ENCODE measurements around the gene FARS2. TPM values are rescaled to one million over a fixed set of nuclear protein-coding genes. Genes with fewer than 3 reads are reported as not detected.

FARS2 gene
- polyA plus RNA-seq, 1 of the 3 experiments (the other 2 are of a cell fraction): 12.5 TPM

GRCh38 chr6:5597413-5597812 is 336.1 kb downstream of the FARS2 start:
- Histone ChIP-seq H2AFZ (ENCODE audit: low read depth) (no peak overlapping the region), H3K4me3 (ENCODE audit: low read depth in 2 of 2, low read length in 1 of 2) (no peak overlapping the region), H3K9me2 (no peaks in the 10 kb centered on the region), H3F3A (replicated peaks; ENCODE audit: insufficient read depth) (no peaks in the 10 kb centered on the region), H3K9ac (no peak overlapping the region), H3K9me3 (no peaks in the 10 kb centered on the region), H3K79me2 (ENCODE audit: insufficient read depth) (no peaks in the 10 kb centered on the region), H3K36me3 (replicated peaks in 1 of 2; ENCODE audit: control insufficient read depth in 1 of 2, insufficient read depth in 2 of 2, low read length in 1 of 2) (no peaks in the 10 kb centered on the region), H3K27me3 (ENCODE audit: insufficient read depth) (no peaks in the 10 kb centered on the region), H3K4me2 (no peak overlapping the region), H3K4me1 (ENCODE audit: control insufficient read depth in 1 of 2, insufficient read depth in 2 of 2, low read depth in 1 of 2, low read length in 1 of 2) (peaks cover 0 to 6% of the 10 kb centered on the region in 2 experiments; a peak in 2 of 4 replicates), H4K20me1 (ENCODE audit: insufficient read depth) (no peaks in the 10 kb centered on the region), H3K27ac (ENCODE audit: low read depth in 2 of 2, low read length in 1 of 2) (no peak overlapping the region)
- no peak for DNase-seq
- TF ChIP-seq, protein P1, sequence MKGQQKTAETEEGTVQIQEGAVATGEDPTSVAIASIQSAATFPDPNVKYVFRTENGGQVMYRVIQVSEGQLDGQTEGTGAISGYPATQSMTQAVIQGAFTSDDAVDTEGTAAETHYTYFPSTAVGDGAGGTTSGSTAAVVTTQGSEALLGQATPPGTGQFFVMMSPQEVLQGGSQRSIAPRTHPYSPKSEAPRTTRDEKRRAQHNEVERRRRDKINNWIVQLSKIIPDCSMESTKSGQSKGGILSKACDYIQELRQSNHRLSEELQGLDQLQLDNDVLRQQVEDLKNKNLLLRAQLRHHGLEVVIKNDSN (IDR thresholded peaks at IDR 0.05; ENCODE audit: borderline replicate concordance, low read depth): no peak
- TF ChIP-seq SMC3 (IDR thresholded peaks at IDR 0.05; ENCODE audit: low read depth, low read length): no peak
- TF ChIP-seq, protein P2, sequence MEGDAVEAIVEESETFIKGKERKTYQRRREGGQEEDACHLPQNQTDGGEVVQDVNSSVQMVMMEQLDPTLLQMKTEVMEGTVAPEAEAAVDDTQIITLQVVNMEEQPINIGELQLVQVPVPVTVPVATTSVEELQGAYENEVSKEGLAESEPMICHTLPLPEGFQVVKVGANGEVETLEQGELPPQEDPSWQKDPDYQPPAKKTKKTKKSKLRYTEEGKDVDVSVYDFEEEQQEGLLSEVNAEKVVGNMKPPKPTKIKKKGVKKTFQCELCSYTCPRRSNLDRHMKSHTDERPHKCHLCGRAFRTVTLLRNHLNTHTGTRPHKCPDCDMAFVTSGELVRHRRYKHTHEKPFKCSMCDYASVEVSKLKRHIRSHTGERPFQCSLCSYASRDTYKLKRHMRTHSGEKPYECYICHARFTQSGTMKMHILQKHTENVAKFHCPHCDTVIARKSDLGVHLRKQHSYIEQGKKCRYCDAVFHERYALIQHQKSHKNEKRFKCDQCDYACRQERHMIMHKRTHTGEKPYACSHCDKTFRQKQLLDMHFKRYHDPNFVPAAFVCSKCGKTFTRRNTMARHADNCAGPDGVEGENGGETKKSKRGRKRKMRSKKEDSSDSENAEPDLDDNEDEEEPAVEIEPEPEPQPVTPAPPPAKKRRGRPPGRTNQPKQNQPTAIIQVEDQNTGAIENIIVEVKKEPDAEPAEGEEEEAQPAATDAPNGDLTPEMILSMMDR (IDR thresholded peaks at IDR 0.05): no peak
- no peak for TF ChIP-seq JUND (IDR thresholded peaks at IDR 0.05)
- no peak for TF ChIP-seq YY1 (IDR thresholded peaks at IDR 0.05; ENCODE audit: low read depth)
- TF ChIP-seq RXRA (IDR thresholded peaks at IDR 0.05; ENCODE audit: borderline replicate concordance, low read depth): no peak
- TF ChIP-seq TAF1 (IDR thresholded peaks at IDR 0.05; ENCODE audit: borderline replicate concordance, low read depth, low read length): no peak
- no peak for TF ChIP-seq ELF1 (IDR thresholded peaks at IDR 0.05)
- 89% methylated on average over 5 of the region's 7 CpGs for WGBS (ENCODE audit: low lambda C conversion rate)
- ChIA-PET CTCF (interaction anchor here (1.8 kb wide), 1 partner anchor 126 kb away, joined by 6 read pairs; no protein-coding TSS in a partner anchor), POLR2A (no interaction called here)

GRCh38 chr6:5598123-5598522 is 336.8 kb downstream of the FARS2 start:
- Histone ChIP-seq H4K20me1 (ENCODE audit: insufficient read depth) (no peaks in the 10 kb centered on the region), H3K9ac (no peak overlapping the region), H3K4me3 (ENCODE audit: low read depth in 2 of 2, low read length in 1 of 2) (no peak overlapping the region), H3K27me3 (ENCODE audit: insufficient read depth) (no peaks in the 10 kb centered on the region), H2AFZ (ENCODE audit: low read depth) (no peak overlapping the region), H3K9me2 (no peaks in the 10 kb centered on the region), H3K4me2 (no peak overlapping the region), H3F3A (replicated peaks; ENCODE audit: insufficient read depth) (no peaks in the 10 kb centered on the region), H3K4me1 (ENCODE audit: control insufficient read depth in 1 of 2, insufficient read depth in 2 of 2, low read depth in 1 of 2, low read length in 1 of 2) (peaks cover 0 to 6% of the 10 kb centered on the region in 2 experiments; a peak in 2 of 4 replicates), H3K79me2 (ENCODE audit: insufficient read depth) (no peaks in the 10 kb centered on the region), H3K36me3 (replicated peaks in 1 of 2; ENCODE audit: control insufficient read depth in 1 of 2, insufficient read depth in 2 of 2, low read length in 1 of 2) (no peaks in the 10 kb centered on the region), H3K9me3 (no peaks in the 10 kb centered on the region), H3K27ac (ENCODE audit: low read depth in 2 of 2, low read length in 1 of 2) (no peak overlapping the region)
- no peak for TF ChIP-seq EZH2phosphoT487 (IDR thresholded peaks at IDR 0.05; ENCODE audit: borderline replicate concordance, low read depth)
- no peak for TF ChIP-seq SMC3 (IDR thresholded peaks at IDR 0.05; ENCODE audit: low read depth, low read length)
- TF ChIP-seq FOXM1 (IDR thresholded peaks at IDR 0.05; ENCODE audit: low read depth): no peak
- no peak for TF ChIP-seq ZBTB33 (IDR thresholded peaks at IDR 0.05; ENCODE audit: borderline replicate concordance, low read depth)
- no peak for TF ChIP-seq FOXJ3 (CRISPR knock-in tag; IDR thresholded peaks at IDR 0.05)
- TF ChIP-seq RFX5 (IDR thresholded peaks at IDR 0.05; ENCODE audit: low read length): no peak
- TF ChIP-seq JUND (IDR thresholded peaks at IDR 0.05): no peak
- ChIA-PET CTCF (interaction anchor here (0.6 to 1.8 kb wide), 3 partner anchors 67 to 127 kb away, joined by 3 to 6 read pairs (median 3); no protein-coding TSS in a partner anchor), POLR2A (no interaction called here)
- no peak for DNase-seq
- WGBS (ENCODE audit: low lambda C conversion rate): 93% methylated on average over 3 of the region's 3 CpGs
